ENCODE data around the gene ALOX15. TPM values are rescaled to one million over a fixed set of nuclear protein-coding genes. Genes with fewer than 3 reads are reported as not detected.

ALOX15 gene
- total RNA-seq, 1 donor: not detected

GRCh38 chr17:4584101-4584916 lies 57.2 kb downstream of the ALOX15 start, which contains the start of gene SMTNL2:
Gene SMTNL2 (plus strand): TSS chr17:4584529. CDS start chr17:4584606, 77 bp downstream.
- no peak for DNase-seq (ENCODE audit: low read depth)
- peak within 1 kb of the TSS; percentile 23 for H3K4me3 ChIP-seq (ENCODE audit: low read depth, low read length)
- TF ChIP-seq, protein P1, sequence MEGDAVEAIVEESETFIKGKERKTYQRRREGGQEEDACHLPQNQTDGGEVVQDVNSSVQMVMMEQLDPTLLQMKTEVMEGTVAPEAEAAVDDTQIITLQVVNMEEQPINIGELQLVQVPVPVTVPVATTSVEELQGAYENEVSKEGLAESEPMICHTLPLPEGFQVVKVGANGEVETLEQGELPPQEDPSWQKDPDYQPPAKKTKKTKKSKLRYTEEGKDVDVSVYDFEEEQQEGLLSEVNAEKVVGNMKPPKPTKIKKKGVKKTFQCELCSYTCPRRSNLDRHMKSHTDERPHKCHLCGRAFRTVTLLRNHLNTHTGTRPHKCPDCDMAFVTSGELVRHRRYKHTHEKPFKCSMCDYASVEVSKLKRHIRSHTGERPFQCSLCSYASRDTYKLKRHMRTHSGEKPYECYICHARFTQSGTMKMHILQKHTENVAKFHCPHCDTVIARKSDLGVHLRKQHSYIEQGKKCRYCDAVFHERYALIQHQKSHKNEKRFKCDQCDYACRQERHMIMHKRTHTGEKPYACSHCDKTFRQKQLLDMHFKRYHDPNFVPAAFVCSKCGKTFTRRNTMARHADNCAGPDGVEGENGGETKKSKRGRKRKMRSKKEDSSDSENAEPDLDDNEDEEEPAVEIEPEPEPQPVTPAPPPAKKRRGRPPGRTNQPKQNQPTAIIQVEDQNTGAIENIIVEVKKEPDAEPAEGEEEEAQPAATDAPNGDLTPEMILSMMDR (IDR thresholded peaks at IDR 0.05; ENCODE audit: insufficient read depth, low read depth, low read length): no peak

- TF ChIP-seq, protein P1 (IDR thresholded peaks at IDR 0.05; ENCODE audit: insufficient read depth, low read depth, low read length): peak; percentile 45
- DNase-seq (ENCODE audit: low read depth): no peak
- peak overlapping the region; percentile 23 for H3K4me3 ChIP-seq (ENCODE audit: low read depth, low read length)
These were observed 57.7 kb downstream of the ALOX15 start for GRCh38 chr17:4583782-4584100.

GRCh38 chr17:4583206-4583605 lies 58.3 kb downstream of the ALOX15 start:
- TF ChIP-seq, protein P1 (IDR thresholded peaks at IDR 0.05; ENCODE audit: insufficient read depth, low read depth, low read length): no peak
- H3K4me3 ChIP-seq (ENCODE audit: low read depth, low read length): no peak overlapping the region
- DNase-seq (ENCODE audit: low read depth): no peak

DNA sequence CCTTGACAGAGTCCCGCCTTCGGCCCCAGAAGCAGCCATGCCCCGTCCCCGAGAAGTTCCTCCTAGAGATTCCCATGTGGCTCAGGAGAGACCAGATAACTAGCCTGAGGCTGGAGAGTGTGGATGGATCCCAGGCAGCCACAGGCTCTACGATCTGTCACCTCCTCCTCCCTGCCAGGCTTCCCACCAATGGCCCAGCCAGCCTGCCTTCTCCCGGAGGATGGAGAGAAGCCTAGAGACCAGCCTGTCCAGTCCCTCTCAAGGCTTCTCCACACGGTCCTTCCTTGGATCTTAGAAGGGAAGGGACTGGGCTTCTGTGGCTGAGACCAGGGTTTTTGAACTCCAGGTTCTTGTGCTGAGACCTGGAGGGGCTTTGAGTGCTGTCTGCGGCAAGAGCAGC lies 58.8 kb downstream of the ALOX15 start:
- no peak for DNase-seq (ENCODE audit: low read depth)
- TF ChIP-seq, protein P1 (IDR thresholded peaks at IDR 0.05; ENCODE audit: insufficient read depth, low read depth, low read length): no peak
- no peak overlapping the region for H3K4me3 ChIP-seq (ENCODE audit: low read depth, low read length)

DNA sequence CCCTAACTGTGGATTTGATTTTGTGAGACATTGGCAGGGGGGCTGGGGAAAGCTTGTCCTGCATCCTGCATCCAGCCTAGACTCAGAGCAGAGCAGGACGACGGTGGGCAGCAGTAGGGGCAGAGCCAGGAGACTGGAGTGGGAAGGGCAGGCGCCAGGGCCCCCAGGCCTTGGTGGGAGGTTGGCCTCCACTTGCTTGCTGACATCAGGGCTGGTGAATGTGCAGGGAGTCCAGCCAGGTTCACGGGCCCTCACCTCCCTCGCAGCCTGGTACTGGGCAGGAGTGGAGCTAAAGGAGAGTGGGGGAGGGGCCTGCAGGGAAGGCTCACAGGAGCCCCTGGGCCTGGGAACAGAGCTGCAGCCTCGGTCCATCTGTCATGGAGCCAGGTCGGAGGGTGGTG lies 59.4 kb downstream of the ALOX15 start:
- H3K4me3 ChIP-seq (ENCODE audit: low read depth, low read length): no peak overlapping the region
- no peak for DNase-seq (ENCODE audit: low read depth)
- TF ChIP-seq, protein P1 (IDR thresholded peaks at IDR 0.05; ENCODE audit: insufficient read depth, low read depth, low read length): no peak

Small RNA genes within 50 kb of the gene (small RNA-seq; reads per million reads assigned to genes)
- not detected for gene RNU6-955P

Other genes starting within 250 kb of the ALOX15 start
- gene SPNS3, start 207.7 kb downstream of the ALOX15 start, total RNA-seq: not detected in 2 replicates
- gene SPNS2, start 142.8 kb downstream of the ALOX15 start, total RNA-seq: under 0.01 and 0.43 TPM in 2 replicates
- gene MYBBP1A, start 86.3 kb downstream of the ALOX15 start, total RNA-seq: 61.7 and 71.2 TPM in 2 replicates
- not detected in 2 replicates for gene GGT6, start 81.1 kb downstream of the ALOX15 start, total RNA-seq
- gene SMTNL2, start 57.1 kb downstream of the ALOX15 start, total RNA-seq: not detected in 2 replicates
- gene PELP1, start 62.5 kb upstream of the ALOX15 start, total RNA-seq: 17.7 and 19.6 TPM in 2 replicates
- 3.5 TPM in 2 replicates for gene ARRB2, start 69.0 kb upstream of the ALOX15 start, total RNA-seq
- gene MED11, start 89.8 kb upstream of the ALOX15 start, total RNA-seq: 9.9 and 11.0 TPM in 2 replicates
- gene ZMYND15, start 98.2 kb upstream of the ALOX15 start, total RNA-seq: not detected in 2 replicates
- 0.64 and 0.86 TPM in 2 replicates for gene CXCL16, start 98.2 kb upstream of the ALOX15 start, total RNA-seq
- not detected in 2 replicates for gene TM4SF5, start 130.2 kb upstream of the ALOX15 start, total RNA-seq
- 0.64 TPM in 1 of 2 replicates, not detected in the other for gene VMO1, start 144.7 kb upstream of the ALOX15 start, total RNA-seq
- not detected in 2 replicates for gene GLTPD2, start 147.3 kb upstream of the ALOX15 start, total RNA-seq
- gene PSMB6, start 154.5 kb upstream of the ALOX15 start, total RNA-seq: 149 and 157 TPM in 2 replicates
- gene PLD2, start 165.5 kb upstream of the ALOX15 start, total RNA-seq: 11.7 and 13.9 TPM in 2 replicates
- 21.6 and 38.0 TPM in 2 replicates for gene MINK1, start 191.7 kb upstream of the ALOX15 start, total RNA-seq